Measurements from ENCODE around the gene APOBEC3G. TPM values are rescaled to one million over a fixed set of nuclear protein-coding genes. Genes with fewer than 3 reads are reported as not detected.
"Not testable (repeated sequence)": the region's sequence is repeated elsewhere in the genome, so short reads cannot be mapped to it uniquely, and the experiment has no call there.

Gene APOBEC3G
- total and polyA plus RNA-seq, 2 experiments from 2014 or later: 2.1 to 3.3 TPM

- TF ChIP-seq, protein P1, sequence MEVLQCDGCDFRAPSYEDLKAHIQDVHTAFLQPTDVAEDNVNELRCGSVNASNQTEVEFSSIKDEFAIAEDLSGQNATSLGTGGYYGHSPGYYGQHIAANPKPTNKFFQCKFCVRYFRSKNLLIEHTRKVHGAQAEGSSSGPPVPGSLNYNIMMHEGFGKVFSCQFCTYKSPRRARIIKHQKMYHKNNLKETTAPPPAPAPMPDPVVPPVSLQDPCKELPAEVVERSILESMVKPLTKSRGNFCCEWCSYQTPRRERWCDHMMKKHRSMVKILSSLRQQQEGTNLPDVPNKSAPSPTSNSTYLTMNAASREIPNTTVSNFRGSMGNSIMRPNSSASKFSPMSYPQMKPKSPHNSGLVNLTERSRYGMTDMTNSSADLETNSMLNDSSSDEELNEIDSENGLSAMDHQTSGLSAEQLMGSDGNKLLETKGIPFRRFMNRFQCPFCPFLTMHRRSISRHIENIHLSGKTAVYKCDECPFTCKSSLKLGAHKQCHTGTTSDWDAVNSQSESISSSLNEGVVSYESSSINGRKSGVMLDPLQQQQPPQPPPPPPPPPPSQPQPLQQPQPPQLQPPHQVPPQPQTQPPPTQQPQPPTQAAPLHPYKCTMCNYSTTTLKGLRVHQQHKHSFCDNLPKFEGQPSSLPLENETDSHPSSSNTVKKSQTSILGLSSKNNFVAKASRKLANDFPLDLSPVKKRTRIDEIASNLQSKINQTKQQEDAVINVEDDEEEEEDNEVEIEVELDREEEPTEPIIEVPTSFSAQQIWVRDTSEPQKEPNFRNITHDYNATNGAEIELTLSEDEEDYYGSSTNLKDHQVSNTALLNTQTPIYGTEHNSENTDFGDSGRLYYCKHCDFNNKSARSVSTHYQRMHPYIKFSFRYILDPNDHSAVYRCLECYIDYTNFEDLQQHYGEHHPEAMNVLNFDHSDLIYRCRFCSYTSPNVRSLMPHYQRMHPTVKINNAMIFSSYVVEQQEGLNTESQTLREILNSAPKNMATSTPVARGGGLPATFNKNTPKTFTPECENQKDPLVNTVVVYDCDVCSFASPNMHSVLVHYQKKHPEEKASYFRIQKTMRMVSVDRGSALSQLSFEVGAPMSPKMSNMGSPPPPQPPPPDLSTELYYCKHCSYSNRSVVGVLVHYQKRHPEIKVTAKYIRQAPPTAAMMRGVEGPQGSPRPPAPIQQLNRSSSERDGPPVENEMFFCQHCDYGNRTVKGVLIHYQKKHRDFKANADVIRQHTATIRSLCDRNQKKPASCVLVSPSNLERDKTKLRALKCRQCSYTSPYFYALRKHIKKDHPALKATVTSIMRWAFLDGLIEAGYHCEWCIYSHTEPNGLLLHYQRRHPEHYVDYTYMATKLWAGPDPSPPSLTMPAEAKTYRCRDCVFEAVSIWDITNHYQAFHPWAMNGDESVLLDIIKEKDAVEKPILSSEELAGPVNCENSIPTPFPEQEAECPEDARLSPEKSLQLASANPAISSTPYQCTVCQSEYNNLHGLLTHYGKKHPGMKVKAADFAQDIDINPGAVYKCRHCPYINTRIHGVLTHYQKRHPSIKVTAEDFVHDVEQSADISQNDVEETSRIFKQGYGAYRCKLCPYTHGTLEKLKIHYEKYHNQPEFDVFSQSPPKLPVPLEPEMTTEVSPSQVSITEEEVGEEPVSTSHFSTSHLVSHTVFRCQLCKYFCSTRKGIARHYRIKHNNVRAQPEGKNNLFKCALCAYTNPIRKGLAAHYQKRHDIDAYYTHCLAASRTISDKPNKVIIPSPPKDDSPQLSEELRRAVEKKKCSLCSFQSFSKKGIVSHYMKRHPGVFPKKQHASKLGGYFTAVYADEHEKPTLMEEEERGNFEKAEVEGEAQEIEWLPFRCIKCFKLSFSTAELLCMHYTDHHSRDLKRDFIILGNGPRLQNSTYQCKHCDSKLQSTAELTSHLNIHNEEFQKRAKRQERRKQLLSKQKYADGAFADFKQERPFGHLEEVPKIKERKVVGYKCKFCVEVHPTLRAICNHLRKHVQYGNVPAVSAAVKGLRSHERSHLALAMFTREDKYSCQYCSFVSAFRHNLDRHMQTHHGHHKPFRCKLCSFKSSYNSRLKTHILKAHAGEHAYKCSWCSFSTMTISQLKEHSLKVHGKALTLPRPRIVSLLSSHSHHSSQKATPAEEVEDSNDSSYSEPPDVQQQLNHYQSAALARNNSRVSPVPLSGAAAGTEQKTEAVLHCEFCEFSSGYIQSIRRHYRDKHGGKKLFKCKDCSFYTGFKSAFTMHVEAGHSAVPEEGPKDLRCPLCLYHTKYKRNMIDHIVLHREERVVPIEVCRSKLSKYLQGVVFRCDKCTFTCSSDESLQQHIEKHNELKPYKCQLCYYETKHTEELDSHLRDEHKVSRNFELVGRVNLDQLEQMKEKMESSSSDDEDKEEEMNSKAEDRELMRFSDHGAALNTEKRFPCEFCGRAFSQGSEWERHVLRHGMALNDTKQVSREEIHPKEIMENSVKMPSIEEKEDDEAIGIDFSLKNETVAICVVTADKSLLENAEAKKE (CRISPR knock-in tag; IDR thresholded peaks at IDR 0.05): no peak
- TF ChIP-seq, protein P2, sequence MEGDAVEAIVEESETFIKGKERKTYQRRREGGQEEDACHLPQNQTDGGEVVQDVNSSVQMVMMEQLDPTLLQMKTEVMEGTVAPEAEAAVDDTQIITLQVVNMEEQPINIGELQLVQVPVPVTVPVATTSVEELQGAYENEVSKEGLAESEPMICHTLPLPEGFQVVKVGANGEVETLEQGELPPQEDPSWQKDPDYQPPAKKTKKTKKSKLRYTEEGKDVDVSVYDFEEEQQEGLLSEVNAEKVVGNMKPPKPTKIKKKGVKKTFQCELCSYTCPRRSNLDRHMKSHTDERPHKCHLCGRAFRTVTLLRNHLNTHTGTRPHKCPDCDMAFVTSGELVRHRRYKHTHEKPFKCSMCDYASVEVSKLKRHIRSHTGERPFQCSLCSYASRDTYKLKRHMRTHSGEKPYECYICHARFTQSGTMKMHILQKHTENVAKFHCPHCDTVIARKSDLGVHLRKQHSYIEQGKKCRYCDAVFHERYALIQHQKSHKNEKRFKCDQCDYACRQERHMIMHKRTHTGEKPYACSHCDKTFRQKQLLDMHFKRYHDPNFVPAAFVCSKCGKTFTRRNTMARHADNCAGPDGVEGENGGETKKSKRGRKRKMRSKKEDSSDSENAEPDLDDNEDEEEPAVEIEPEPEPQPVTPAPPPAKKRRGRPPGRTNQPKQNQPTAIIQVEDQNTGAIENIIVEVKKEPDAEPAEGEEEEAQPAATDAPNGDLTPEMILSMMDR (conservative IDR thresholded peaks at IDR 0.05; ENCODE audit: low read depth in 2 of 2): no peak
- TF ChIP-seq EZH2 (IDR thresholded peaks at IDR 0.05; ENCODE audit: low read depth, unreplicated experiment) (no peak), ZNF114 (CRISPR knock-in tag; IDR thresholded peaks at IDR 0.05) (no peak), POLR2AphosphoS5 (IDR thresholded peaks at IDR 0.05; ENCODE audit: low read depth) (no peak), NANOG (IDR thresholded peaks at IDR 0.05; ENCODE audit: borderline replicate concordance) (no peak), CREB1 (CRISPR knock-in tag; IDR thresholded peaks at IDR 0.05; ENCODE audit: low read depth) (no peak)
- TF ChIP-seq, protein P3, sequence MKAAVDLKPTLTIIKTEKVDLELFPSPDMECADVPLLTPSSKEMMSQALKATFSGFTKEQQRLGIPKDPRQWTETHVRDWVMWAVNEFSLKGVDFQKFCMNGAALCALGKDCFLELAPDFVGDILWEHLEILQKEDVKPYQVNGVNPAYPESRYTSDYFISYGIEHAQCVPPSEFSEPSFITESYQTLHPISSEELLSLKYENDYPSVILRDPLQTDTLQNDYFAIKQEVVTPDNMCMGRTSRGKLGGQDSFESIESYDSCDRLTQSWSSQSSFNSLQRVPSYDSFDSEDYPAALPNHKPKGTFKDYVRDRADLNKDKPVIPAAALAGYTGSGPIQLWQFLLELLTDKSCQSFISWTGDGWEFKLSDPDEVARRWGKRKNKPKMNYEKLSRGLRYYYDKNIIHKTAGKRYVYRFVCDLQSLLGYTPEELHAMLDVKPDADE (IDR thresholded peaks at IDR 0.05): no peak
Observed at GRCh38 chr22:39055658-39056057, 21.4 kb upstream of the APOBEC3G start (continued).

GRCh38 chr22:39061290-39061689 lies 15.8 kb upstream of the APOBEC3G start:
- H3F3A ChIP-seq (replicated peaks; ENCODE audit: low read depth); H3K4me3 Mint-ChIP-seq; H3K79me2 ChIP-seq (replicated peaks; ENCODE audit: insufficient read depth); H3K9me2 ChIP-seq (ENCODE audit: insufficient read depth); H3K4me3 ChIP-seq; H3K27ac ChIP-seq (ENCODE audit: low read depth); H3K36me3 Mint-ChIP-seq (ENCODE audit: low read depth); H2AFZ ChIP-seq; H3K27ac Mint-ChIP-seq; H3K4me1 ChIP-seq (ENCODE audit: insufficient read depth); ATAC-seq; H3K36me3 ChIP-seq (ENCODE audit: insufficient read depth); H3K27me3 ChIP-seq (ENCODE audit: insufficient read depth); H3K27me3 Mint-ChIP-seq (ENCODE audit: insufficient read depth, low read depth, poor library complexity); H3K4me1 Mint-ChIP-seq; DNase-seq (ENCODE audit: low spot score); H3K9me3 Mint-ChIP-seq; H3K4me2 ChIP-seq; H4K20me1 ChIP-seq (replicated peaks; ENCODE audit: insufficient read depth): not testable (repeated sequence)

GRCh38 chr22:39061951-39062350 lies 15.1 kb upstream of the APOBEC3G start:
- H4K20me1 ChIP-seq (replicated peaks; ENCODE audit: insufficient read depth); H3K27me3 Mint-ChIP-seq (ENCODE audit: insufficient read depth, low read depth, poor library complexity); H3K36me3 Mint-ChIP-seq (ENCODE audit: low read depth); H2AFZ ChIP-seq; H3F3A ChIP-seq (replicated peaks; ENCODE audit: low read depth); H3K79me2 ChIP-seq (replicated peaks; ENCODE audit: insufficient read depth); H3K27me3 ChIP-seq (ENCODE audit: insufficient read depth); H3K9me2 ChIP-seq (ENCODE audit: insufficient read depth); H3K27ac ChIP-seq (ENCODE audit: low read depth); H3K9me3 Mint-ChIP-seq; H3K4me1 Mint-ChIP-seq; ATAC-seq; H3K4me3 ChIP-seq; H3K4me2 ChIP-seq; H3K4me3 Mint-ChIP-seq; H3K27ac Mint-ChIP-seq; DNase-seq (ENCODE audit: low spot score); H3K36me3 ChIP-seq (ENCODE audit: insufficient read depth); H3K4me1 ChIP-seq (ENCODE audit: insufficient read depth): not testable (repeated sequence)

DNA sequence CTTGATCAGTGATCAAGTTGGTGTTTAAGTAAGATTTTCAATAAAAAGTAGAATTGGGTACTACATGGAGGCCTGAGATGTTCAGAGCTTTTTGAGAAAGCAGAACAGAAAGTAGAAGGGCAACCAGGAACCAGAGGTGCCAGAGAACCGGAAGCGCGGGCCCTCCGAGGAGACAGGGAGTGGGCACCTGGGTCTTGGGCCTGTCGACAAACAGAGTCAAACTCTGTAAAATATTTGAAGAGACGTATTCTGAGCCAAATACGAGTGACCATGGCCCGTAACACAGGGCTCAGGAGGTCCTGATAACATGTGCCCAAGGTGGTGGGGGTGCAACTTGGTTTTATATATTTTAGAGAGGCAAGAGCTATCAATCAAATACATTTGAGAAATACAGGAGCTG lies 13.2 kb upstream of the APOBEC3G start:
- H3K4me2 ChIP-seq; ATAC-seq; H3F3A ChIP-seq (replicated peaks; ENCODE audit: low read depth); H3K9me2 ChIP-seq (ENCODE audit: insufficient read depth); H3K27me3 ChIP-seq (ENCODE audit: insufficient read depth); H3K4me3 ChIP-seq; H3K27ac ChIP-seq (ENCODE audit: low read depth); H3K79me2 ChIP-seq (replicated peaks; ENCODE audit: insufficient read depth); H3K36me3 Mint-ChIP-seq (ENCODE audit: low read depth); H3K4me1 ChIP-seq (ENCODE audit: insufficient read depth); H2AFZ ChIP-seq; DNase-seq (ENCODE audit: low spot score); H3K36me3 ChIP-seq (ENCODE audit: insufficient read depth); H4K20me1 ChIP-seq (replicated peaks; ENCODE audit: insufficient read depth); H3K27me3 Mint-ChIP-seq (ENCODE audit: insufficient read depth, low read depth, poor library complexity); H3K4me1 Mint-ChIP-seq; H3K9me3 Mint-ChIP-seq; H3K27ac Mint-ChIP-seq; H3K4me3 Mint-ChIP-seq: not testable (repeated sequence)
